ENCODE results near the gene SMIM14. TPM values are rescaled to one million over a fixed set of nuclear protein-coding genes. Genes with fewer than 3 reads are reported as not detected.
"Not testable (repeated sequence)": the region's sequence is repeated elsewhere in the genome, so short reads cannot be mapped to it uniquely, and the experiment has no call there.

SMIM14 gene
- total RNA-seq, 3 donors from 2014 or later, result 0.51 to 1.6 (median 0.98) TPM

- DNase-seq (no peak), ATAC-seq (no peak)
- peaks cover 18% of the 10 kb centered on the region for H3K4me1 Mint-ChIP-seq (ENCODE audit: low read depth)
- peaks cover 4% of the 10 kb centered on the region for H3K36me3 Mint-ChIP-seq (ENCODE audit: insufficient read depth)
- H3K27me3 Mint-ChIP-seq (ENCODE audit: low read depth), result no peaks in the 10 kb centered on the region
- peak overlapping the region; percentile 99 for H3K4me3 Mint-ChIP-seq
- H3K9me3 Mint-ChIP-seq, result peaks cover 5% of the 10 kb centered on the region
Observed at GRCh38 chr4:39525822-39526690, 112.6 kb downstream of the SMIM14 start.

DNA sequence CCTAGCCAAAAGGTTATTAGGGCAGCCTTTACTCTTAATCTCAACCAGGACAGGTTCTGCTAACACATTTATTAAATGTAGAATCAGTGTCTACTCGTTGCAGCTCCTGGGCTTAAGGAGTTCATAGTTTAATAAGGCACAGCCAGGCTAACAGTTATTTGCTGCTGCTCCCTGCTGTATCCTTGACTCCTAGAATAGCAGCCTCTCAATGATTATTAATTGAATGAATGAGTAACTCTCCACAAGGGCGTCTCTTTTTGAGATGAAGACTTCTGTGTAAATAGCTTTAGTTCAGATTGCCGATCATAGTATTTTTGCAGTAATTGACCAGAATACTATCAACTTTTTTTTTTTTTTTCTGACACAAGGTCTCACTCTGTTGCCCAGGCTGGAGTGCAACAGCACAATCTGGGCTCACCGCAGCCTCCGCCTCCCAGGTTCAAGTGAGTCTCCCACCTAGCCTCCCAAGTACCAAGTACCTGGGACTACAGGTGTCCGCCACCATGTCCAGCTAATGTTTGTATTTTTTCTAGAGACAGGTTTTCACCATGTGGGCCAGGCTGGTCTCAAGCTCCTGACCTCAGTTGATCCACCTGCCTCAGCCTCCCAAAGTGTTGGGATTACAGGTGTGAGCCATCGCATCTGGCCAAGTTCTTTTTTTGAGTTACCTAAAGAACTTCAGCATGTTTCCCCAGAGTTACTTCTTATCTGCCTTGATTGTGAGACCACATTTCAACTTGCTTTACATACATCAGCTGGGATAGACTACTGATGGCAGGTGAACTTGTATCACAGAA, 114.3 kb downstream of the SMIM14 start:
- no peak for ATAC-seq
- no peak overlapping the region for H3K4me3 Mint-ChIP-seq
- H3K9me3 Mint-ChIP-seq, result no peaks in the 10 kb centered on the region
- no peak for DNase-seq
- H3K4me1 Mint-ChIP-seq (ENCODE audit: low read depth), result peaks cover 18% of the 10 kb centered on the region
- peaks cover 1% of the 10 kb centered on the region for H3K36me3 Mint-ChIP-seq (ENCODE audit: insufficient read depth)
- no peaks in the 10 kb centered on the region for H3K27me3 Mint-ChIP-seq (ENCODE audit: low read depth)

DNA sequence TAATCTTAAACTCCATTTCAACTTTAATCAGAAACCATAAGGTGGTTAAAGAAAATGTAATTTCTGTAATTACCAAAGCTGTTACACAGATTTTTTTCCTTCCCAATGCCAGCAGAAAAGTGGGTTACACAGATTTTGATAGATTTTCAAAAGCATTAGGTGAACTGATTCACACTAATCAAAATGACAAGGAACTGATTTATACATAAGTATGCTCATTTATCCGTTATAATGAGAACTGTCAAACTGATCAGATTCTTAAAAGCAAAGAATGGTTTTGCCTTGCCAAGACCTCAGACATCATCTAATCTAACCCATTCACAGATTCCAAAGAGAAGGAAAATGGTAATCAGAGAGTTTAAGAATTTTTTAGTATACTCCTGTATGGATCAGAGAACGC, 116.6 kb downstream of the SMIM14 start:
- Mint-ChIP-seq H3K9me3 (no peaks in the 10 kb centered on the region), H3K4me3 (no peak overlapping the region), H3K27me3 (ENCODE audit: low read depth) (no peaks in the 10 kb centered on the region), H3K4me1 (ENCODE audit: low read depth) (peaks cover 11% of the 10 kb centered on the region), H3K36me3 (ENCODE audit: insufficient read depth) (peaks cover 1% of the 10 kb centered on the region)
- DNase-seq (no peak), ATAC-seq (no peak)

- no peak for ATAC-seq
- DNase-seq, result no peak
- peaks cover 1% of the 10 kb centered on the region for H3K36me3 Mint-ChIP-seq (ENCODE audit: insufficient read depth)
- peaks cover 8% of the 10 kb centered on the region for H3K4me1 Mint-ChIP-seq (ENCODE audit: low read depth)
- no peaks in the 10 kb centered on the region for H3K9me3 Mint-ChIP-seq
- H3K4me3 Mint-ChIP-seq, result no peak overlapping the region
- no peaks in the 10 kb centered on the region for H3K27me3 Mint-ChIP-seq (ENCODE audit: low read depth)
Observed at GRCh38 chr4:39521253-39521919, 117.3 kb downstream of the SMIM14 start.

DNA sequence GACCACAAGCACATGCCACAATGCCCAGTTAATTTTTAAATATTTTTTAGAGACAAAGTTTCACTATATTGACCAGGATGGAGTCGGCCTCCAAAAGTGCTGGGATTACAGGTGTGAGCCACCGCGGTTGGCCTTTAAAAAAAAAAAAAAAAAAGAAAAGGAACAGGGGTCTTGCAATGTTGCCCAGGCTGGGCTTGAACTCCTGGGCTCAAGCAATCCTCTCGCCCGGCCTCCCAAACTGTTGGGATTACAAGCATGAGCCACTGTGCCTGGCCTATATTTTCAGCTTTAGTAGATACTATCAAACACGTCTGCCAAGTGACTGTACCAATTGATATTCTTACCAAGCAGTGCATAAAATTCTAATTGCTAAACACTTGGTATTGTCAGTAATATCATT, 120.2 kb downstream of the SMIM14 start:
- H3K36me3 Mint-ChIP-seq (ENCODE audit: insufficient read depth), result peaks cover 1% of the 10 kb centered on the region
- no peaks in the 10 kb centered on the region for H3K27me3 Mint-ChIP-seq (ENCODE audit: low read depth)

DNA sequence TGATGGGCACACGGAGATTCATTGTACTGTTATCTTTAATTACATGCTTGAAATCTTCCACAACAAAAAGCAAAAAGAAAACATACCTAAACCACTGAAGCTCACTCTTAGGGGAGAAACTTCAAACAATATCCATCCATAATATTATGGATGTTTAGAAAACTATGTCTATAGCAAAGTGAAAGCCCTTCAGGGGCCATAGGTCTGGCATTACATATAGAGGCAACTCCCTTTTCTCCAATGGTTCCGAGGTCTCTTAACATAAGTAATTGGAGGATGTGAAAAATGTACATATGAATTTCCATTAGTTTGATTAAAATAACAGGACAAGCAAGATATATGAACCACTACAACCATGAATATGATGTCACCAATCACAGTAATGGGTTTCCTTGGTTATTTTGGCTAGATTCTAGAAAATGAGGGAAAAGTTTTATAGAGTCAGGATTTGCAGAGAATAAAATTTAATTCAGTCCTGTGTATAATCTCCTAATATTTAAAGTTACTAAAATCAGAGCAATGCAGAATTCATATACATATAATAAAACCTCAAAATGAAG, 122.2 kb downstream of the SMIM14 start:
- peaks cover 4% of the 10 kb centered on the region for H3K36me3 Mint-ChIP-seq (ENCODE audit: insufficient read depth)
- H3K9me3 Mint-ChIP-seq, result no peaks in the 10 kb centered on the region
- ATAC-seq (no peak), DNase-seq (no peak)
- no peaks in the 10 kb centered on the region for H3K27me3 Mint-ChIP-seq (ENCODE audit: low read depth)
- no peaks in the 10 kb centered on the region for H3K4me1 Mint-ChIP-seq (ENCODE audit: low read depth)
- H3K4me3 Mint-ChIP-seq, result no peak overlapping the region

More for the DNA sequence above, 120.2 kb downstream of the SMIM14 start:
- H3K4me1 Mint-ChIP-seq (ENCODE audit: low read depth), result no peaks in the 10 kb centered on the region
- H3K4me3 Mint-ChIP-seq, result no peak overlapping the region
- H3K9me3 Mint-ChIP-seq, result no peaks in the 10 kb centered on the region
- no peak for ATAC-seq
- DNase-seq, result no peak

- not testable (repeated sequence) for H3K4me3 Mint-ChIP-seq; H3K27me3 Mint-ChIP-seq (ENCODE audit: low read depth); H3K4me1 Mint-ChIP-seq (ENCODE audit: low read depth); DNase-seq; H3K9me3 Mint-ChIP-seq; ATAC-seq; H3K36me3 Mint-ChIP-seq (ENCODE audit: insufficient read depth)
Observed at GRCh38 chr4:39515669-39516401, 122.8 kb downstream of the SMIM14 start.

- no peak for ATAC-seq
- H3K4me1 Mint-ChIP-seq (ENCODE audit: low read depth), result no peaks in the 10 kb centered on the region
- no peaks in the 10 kb centered on the region for H3K9me3 Mint-ChIP-seq
- H3K27me3 Mint-ChIP-seq (ENCODE audit: low read depth), result no peaks in the 10 kb centered on the region
- no peak for DNase-seq
- no peak overlapping the region for H3K4me3 Mint-ChIP-seq
- peaks cover 11% of the 10 kb centered on the region for H3K36me3 Mint-ChIP-seq (ENCODE audit: insufficient read depth)
Observed at GRCh38 chr4:39514888-39515401, 123.7 kb downstream of the SMIM14 start.

GRCh38 chr4:39514266-39514665, 124.4 kb downstream of the SMIM14 start:
- not testable (repeated sequence) for H3K4me1 Mint-ChIP-seq (ENCODE audit: low read depth); H3K4me3 Mint-ChIP-seq; DNase-seq; H3K27me3 Mint-ChIP-seq (ENCODE audit: low read depth); ATAC-seq; H3K9me3 Mint-ChIP-seq
- peaks cover 18% of the 10 kb centered on the region for H3K36me3 Mint-ChIP-seq (ENCODE audit: insufficient read depth)

- H3K4me1 Mint-ChIP-seq (ENCODE audit: low read depth), result no peaks in the 10 kb centered on the region
- DNase-seq, result no peak
Observed at GRCh38 chr4:39510348-39510929, 128.2 kb downstream of the SMIM14 start.

DNA sequence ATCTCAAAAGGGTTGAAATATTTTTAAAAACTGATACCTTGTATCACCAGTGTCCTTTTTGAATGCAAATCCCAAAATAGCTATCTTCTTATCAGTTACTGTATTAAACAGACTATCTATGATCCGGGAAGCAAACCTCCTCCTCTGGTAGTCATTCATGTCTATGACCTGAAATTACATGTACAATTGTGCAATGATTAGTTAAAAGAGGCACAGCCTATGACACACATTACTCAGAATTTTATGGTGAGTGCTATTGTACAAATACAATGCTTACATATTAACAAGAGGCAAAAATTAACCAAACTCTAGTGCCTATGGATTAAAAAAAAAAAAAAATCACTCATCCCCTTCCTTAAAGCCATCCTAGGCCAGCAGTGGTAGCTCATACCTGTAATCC, 133.1 kb downstream of the SMIM14 start:
- no peaks in the 10 kb centered on the region for H3K27me3 Mint-ChIP-seq (ENCODE audit: low read depth)
- H3K4me1 Mint-ChIP-seq (ENCODE audit: low read depth), result no peaks in the 10 kb centered on the region
- H3K9me3 Mint-ChIP-seq, result no peaks in the 10 kb centered on the region
- no peak overlapping the region for H3K4me3 Mint-ChIP-seq
- DNase-seq (no peak), ATAC-seq (no peak)
- H3K36me3 Mint-ChIP-seq (ENCODE audit: insufficient read depth), result peaks cover 55% of the 10 kb centered on the region

More at GRCh38 chr4:39510348-39510929, 128.2 kb downstream of the SMIM14 start:
- Mint-ChIP-seq H3K36me3 (ENCODE audit: insufficient read depth) (peaks cover 34% of the 10 kb centered on the region), H3K4me3 (no peak overlapping the region), H3K27me3 (ENCODE audit: low read depth) (no peaks in the 10 kb centered on the region), H3K9me3 (no peaks in the 10 kb centered on the region)
- no peak for ATAC-seq

DNA sequence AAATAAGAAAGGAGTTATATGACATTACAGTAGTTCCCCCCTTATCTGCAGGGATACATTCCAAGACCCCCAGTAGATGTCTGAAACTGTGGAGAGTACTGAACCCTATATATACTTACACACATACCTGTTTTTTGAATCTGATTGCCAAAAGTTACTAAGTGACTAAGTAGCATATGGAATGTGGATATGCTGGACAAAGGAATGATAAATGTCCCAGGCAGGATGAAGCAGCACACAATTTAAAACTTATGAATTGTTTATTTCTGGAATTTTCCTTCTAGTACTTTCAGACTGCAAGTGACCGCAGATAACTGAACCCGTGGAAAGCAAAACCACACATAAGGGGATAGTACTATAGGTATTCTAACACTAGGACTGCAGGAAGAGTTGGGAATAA, 134.1 kb downstream of the SMIM14 start:
- ATAC-seq (no peak), DNase-seq (no peak)
- peaks cover 48% of the 10 kb centered on the region for H3K36me3 Mint-ChIP-seq (ENCODE audit: insufficient read depth)
- H3K4me3 Mint-ChIP-seq, result no peak overlapping the region
- H3K9me3 Mint-ChIP-seq, result no peaks in the 10 kb centered on the region
- no peaks in the 10 kb centered on the region for H3K4me1 Mint-ChIP-seq (ENCODE audit: low read depth)
- H3K27me3 Mint-ChIP-seq (ENCODE audit: low read depth), result no peaks in the 10 kb centered on the region

DNA sequence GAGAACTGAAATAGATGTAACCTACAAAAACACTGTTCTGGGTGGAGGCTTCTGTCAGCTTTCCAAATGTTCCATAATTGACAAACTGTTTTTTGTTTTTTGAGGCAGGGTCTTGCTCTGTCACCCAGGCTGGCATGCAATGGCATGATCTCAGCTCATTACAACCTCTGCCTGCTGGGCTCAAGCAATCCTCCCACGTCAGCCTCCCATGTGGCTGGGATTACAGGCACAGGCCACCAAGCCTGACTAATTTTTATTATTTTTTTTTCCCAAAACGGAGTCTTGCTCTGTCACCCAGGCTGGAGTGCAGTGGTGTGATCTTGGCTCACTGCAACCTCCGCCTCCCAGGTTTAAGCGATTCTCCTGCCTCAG, 136.0 kb downstream of the SMIM14 start:
- peaks cover 43% of the 10 kb centered on the region for H3K36me3 Mint-ChIP-seq (ENCODE audit: insufficient read depth)
- not testable (repeated sequence) for ATAC-seq; H3K27me3 Mint-ChIP-seq (ENCODE audit: low read depth); DNase-seq; H3K4me1 Mint-ChIP-seq (ENCODE audit: low read depth); H3K9me3 Mint-ChIP-seq; H3K4me3 Mint-ChIP-seq
